Neural cell (in vitro differentiated cells): ENCODE data around the gene HIVEP3. TPM values are rescaled to one million over a fixed set of nuclear protein-coding genes. Genes with fewer than 3 reads are reported as not detected.

Experiments
- H2AFZ ChIP-seq: fragments of 200-600, 300-800 bp; sonication (generic), shearing (Covaris generic); 2 replicates; pipeline ENCODE4 v1.6.0; 2014; ENCODE audit warnings: low read depth, mild to moderate bottlenecking, antibody characterized with exemption, low read length, moderate library complexity
- H3F3A ChIP-seq: fragments of 200-600 bp; shearing (Covaris generic); 2 replicates; pipeline ENCODE4 v1.6.1; 2016; ENCODE audit warnings: mild to moderate bottlenecking, moderate library complexity, mixed read lengths, antibody characterized with exemption, low read length; ENCODE audit not compliant: insufficient read depth, poor library complexity, severe bottlenecking
- H3K27ac ChIP-seq: fragments of 200-600, 300-800 bp; sonication (generic), shearing (Covaris generic); 2 replicates; pipeline ENCODE4 v1.5.1; 2014; ENCODE audit warnings: mild to moderate bottlenecking, low read length, moderate library complexity
- H3K27me3 ChIP-seq: fragments of 300-800, 200-600 bp; sonication (generic), shearing (Covaris generic); 2 replicates; pipeline ENCODE4 v1.6.0; 2014; ENCODE audit warnings: mild to moderate bottlenecking, low read depth, low read length, moderate library complexity; ENCODE audit not compliant: insufficient read depth
- H3K36me3 ChIP-seq: fragments of 300-800, 200-600 bp; sonication (generic), shearing (Covaris generic); 2 replicates; pipeline ENCODE4 v1.5.1; 2014; ENCODE audit warnings: mild to moderate bottlenecking, antibody characterized with exemption, low read length, moderate library complexity; ENCODE audit not compliant: insufficient read depth
- H3K4me2 ChIP-seq: fragments of 300-800, 200-600 bp; sonication (generic), shearing (Covaris generic); 2 replicates; pipeline ENCODE4 v1.6.0; 2014; ENCODE audit warnings: mild to moderate bottlenecking, low read length
- H3K4me3 ChIP-seq: fragments of 300-800, 200-600 bp; sonication (generic), shearing (Covaris generic); 2 replicates; pipeline ENCODE4 v1.5.1; 2014; ENCODE audit warnings: mild to moderate bottlenecking, low read length, moderate library complexity
- H3K79me2 ChIP-seq: fragments of 200-600 bp; shearing (Covaris generic); replicated peaks from 2 replicates; pipeline ENCODE4 v1.6.0; 2014; ENCODE audit warnings: mild to moderate bottlenecking, low read length, moderate library complexity; ENCODE audit not compliant: insufficient read depth
- H3K9ac ChIP-seq: fragments of 300-800, 200-600 bp; sonication (generic), shearing (Covaris generic); 2 replicates; pipeline ENCODE4 v1.6.1; 2016; ENCODE audit warnings: mild to moderate bottlenecking, low read length, mixed read lengths
- H3K9me2 ChIP-seq: fragments of 200-600 bp; shearing (Covaris generic); 2 replicates; pipeline ENCODE4 v1.6.1; 2016; ENCODE audit warnings: mild to moderate bottlenecking, low read length, mixed read lengths; ENCODE audit not compliant: insufficient read depth
- H3K9me3 ChIP-seq: fragments of 200-600, 300-800 bp; sonication (generic), shearing (Covaris generic); 2 replicates; pipeline ENCODE4 v1.6.1; 2016; ENCODE audit warnings: mild to moderate bottlenecking, mixed run types, low read length, moderate library complexity, mixed read lengths
- H4K20me1 ChIP-seq: fragments of 200-600 bp; shearing (Covaris generic); 2 replicates; pipeline ENCODE4 v1.6.1; 2016; ENCODE audit warnings: mild to moderate bottlenecking, mixed run types; ENCODE audit not compliant: insufficient read depth
- EP300 ChIP-seq: fragments of 450-650 bp; conservative IDR thresholded peaks from 2 replicates; pipeline ENCODE4 v1.6.1; 2014; ENCODE audit warnings: antibody characterized with exemption, mild to moderate bottlenecking, moderate library complexity; ENCODE audit not compliant: poor library complexity, severe bottlenecking
- EZH2 ChIP-seq: fragments of 200-600, 300-800 bp; shearing (Covaris generic), sonication (generic); IDR thresholded peaks from 2 replicates; pipeline ENCODE4 v1.6.1; 2014; ENCODE audit warnings: antibody characterized with exemption, low read length, borderline replicate concordance, mild to moderate bottlenecking; ENCODE audit not compliant: insufficient read depth, poor library complexity, severe bottlenecking
- MXI1 ChIP-seq: fragments of 450-650 bp; conservative IDR thresholded peaks from 2 replicates; pipeline ENCODE4 v1.6.1; 2014; ENCODE audit warnings: antibody characterized with exemption, mild to moderate bottlenecking; ENCODE audit not compliant: poor library complexity, severe bottlenecking
- POLR2AphosphoS5 ChIP-seq: IDR thresholded peaks from 2 replicates; pipeline ENCODE4 v1.6.1; 2012
- RAD21 ChIP-seq: fragments of 450-650 bp; conservative IDR thresholded peaks from 2 replicates; pipeline ENCODE4 v1.6.1; 2014; ENCODE audit warnings: antibody characterized with exemption, mild to moderate bottlenecking, moderate library complexity
- SMC3 ChIP-seq: fragments of 450-650 bp; conservative IDR thresholded peaks from 2 replicates; pipeline ENCODE4 v1.6.1; 2014; ENCODE audit warnings: antibody characterized with exemption, mild to moderate bottlenecking, moderate library complexity; ENCODE audit not compliant: poor library complexity
- TAF1 ChIP-seq: IDR thresholded peaks from 2 replicates; pipeline ENCODE4 v1.6.1; 2012; ENCODE audit warnings: low read depth
- polyA plus RNA-seq: library from polyadenylated mRNA; depleted of rRNA; stranded (reverse); fragments of >200 nt; gene quantifications from 2 replicates; pipeline ENCODE4 v1.2.3, GENCODE V29; 2014
- TF ChIP-seq, protein P1 (sequence below): fragments of 450-650 bp; IDR thresholded peaks from 2 replicates; pipeline ENCODE4 v1.5.1; 2014; ENCODE audit warnings: antibody characterized with exemption, mild to moderate bottlenecking, moderate library complexity; ENCODE audit not compliant: poor library complexity, severe bottlenecking
- TF ChIP-seq, protein P2 (sequence below): IDR thresholded peaks from 2 replicates; pipeline ENCODE4 v1.6.1; 2012; ENCODE audit warnings: borderline replicate concordance

HIVEP3 gene
- polyA plus RNA-seq, 1 donor from 2014 or later, result 2.6 TPM

DNA sequence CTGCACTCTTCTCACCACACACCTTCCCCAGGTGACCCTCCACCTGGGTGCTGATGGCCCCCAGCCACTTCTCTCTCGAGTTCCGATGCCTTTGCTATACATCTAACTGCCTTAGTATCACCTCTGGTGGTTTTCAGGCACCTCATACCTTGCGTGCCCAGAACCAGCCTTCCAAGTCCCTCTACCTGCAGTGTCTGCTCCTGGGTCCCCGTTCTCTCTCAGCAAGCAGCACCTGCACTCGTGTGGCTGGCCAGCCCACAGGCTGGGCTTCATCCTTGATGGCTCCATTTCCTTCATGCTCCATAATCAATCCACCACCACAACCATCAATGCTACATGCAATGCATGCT, 385.0 kb downstream of the HIVEP3 start:
- H3K27ac ChIP-seq, result no peak overlapping the region
- no peaks in the 10 kb centered on the region for H3K9me2 ChIP-seq
- no peak overlapping the region for H3K4me2 ChIP-seq
- no peak overlapping the region for H3K9ac ChIP-seq
- H4K20me1 ChIP-seq, result no peaks in the 10 kb centered on the region
- H3K27me3 ChIP-seq, result no peaks in the 10 kb centered on the region
- no peaks in the 10 kb centered on the region for H3F3A ChIP-seq
- no peak overlapping the region for H2AFZ ChIP-seq
- no peaks in the 10 kb centered on the region for H3K79me2 ChIP-seq
- no peaks in the 10 kb centered on the region for H3K9me3 ChIP-seq
- no peaks in the 10 kb centered on the region for H3K36me3 ChIP-seq
- TF ChIP-seq TAF1 (no peak), EP300 (no peak), EZH2 (no peak), SMC3 (no peak), RAD21 (no peak), POLR2AphosphoS5 (no peak), MXI1 (no peak)
- TF ChIP-seq, protein P1, sequence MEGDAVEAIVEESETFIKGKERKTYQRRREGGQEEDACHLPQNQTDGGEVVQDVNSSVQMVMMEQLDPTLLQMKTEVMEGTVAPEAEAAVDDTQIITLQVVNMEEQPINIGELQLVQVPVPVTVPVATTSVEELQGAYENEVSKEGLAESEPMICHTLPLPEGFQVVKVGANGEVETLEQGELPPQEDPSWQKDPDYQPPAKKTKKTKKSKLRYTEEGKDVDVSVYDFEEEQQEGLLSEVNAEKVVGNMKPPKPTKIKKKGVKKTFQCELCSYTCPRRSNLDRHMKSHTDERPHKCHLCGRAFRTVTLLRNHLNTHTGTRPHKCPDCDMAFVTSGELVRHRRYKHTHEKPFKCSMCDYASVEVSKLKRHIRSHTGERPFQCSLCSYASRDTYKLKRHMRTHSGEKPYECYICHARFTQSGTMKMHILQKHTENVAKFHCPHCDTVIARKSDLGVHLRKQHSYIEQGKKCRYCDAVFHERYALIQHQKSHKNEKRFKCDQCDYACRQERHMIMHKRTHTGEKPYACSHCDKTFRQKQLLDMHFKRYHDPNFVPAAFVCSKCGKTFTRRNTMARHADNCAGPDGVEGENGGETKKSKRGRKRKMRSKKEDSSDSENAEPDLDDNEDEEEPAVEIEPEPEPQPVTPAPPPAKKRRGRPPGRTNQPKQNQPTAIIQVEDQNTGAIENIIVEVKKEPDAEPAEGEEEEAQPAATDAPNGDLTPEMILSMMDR, result no peak
- TF ChIP-seq, protein P2, sequence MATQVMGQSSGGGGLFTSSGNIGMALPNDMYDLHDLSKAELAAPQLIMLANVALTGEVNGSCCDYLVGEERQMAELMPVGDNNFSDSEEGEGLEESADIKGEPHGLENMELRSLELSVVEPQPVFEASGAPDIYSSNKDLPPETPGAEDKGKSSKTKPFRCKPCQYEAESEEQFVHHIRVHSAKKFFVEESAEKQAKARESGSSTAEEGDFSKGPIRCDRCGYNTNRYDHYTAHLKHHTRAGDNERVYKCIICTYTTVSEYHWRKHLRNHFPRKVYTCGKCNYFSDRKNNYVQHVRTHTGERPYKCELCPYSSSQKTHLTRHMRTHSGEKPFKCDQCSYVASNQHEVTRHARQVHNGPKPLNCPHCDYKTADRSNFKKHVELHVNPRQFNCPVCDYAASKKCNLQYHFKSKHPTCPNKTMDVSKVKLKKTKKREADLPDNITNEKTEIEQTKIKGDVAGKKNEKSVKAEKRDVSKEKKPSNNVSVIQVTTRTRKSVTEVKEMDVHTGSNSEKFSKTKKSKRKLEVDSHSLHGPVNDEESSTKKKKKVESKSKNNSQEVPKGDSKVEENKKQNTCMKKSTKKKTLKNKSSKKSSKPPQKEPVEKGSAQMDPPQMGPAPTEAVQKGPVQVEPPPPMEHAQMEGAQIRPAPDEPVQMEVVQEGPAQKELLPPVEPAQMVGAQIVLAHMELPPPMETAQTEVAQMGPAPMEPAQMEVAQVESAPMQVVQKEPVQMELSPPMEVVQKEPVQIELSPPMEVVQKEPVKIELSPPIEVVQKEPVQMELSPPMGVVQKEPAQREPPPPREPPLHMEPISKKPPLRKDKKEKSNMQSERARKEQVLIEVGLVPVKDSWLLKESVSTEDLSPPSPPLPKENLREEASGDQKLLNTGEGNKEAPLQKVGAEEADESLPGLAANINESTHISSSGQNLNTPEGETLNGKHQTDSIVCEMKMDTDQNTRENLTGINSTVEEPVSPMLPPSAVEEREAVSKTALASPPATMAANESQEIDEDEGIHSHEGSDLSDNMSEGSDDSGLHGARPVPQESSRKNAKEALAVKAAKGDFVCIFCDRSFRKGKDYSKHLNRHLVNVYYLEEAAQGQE, result no peak
- no peak overlapping the region for H3K4me3 ChIP-seq

DNA sequence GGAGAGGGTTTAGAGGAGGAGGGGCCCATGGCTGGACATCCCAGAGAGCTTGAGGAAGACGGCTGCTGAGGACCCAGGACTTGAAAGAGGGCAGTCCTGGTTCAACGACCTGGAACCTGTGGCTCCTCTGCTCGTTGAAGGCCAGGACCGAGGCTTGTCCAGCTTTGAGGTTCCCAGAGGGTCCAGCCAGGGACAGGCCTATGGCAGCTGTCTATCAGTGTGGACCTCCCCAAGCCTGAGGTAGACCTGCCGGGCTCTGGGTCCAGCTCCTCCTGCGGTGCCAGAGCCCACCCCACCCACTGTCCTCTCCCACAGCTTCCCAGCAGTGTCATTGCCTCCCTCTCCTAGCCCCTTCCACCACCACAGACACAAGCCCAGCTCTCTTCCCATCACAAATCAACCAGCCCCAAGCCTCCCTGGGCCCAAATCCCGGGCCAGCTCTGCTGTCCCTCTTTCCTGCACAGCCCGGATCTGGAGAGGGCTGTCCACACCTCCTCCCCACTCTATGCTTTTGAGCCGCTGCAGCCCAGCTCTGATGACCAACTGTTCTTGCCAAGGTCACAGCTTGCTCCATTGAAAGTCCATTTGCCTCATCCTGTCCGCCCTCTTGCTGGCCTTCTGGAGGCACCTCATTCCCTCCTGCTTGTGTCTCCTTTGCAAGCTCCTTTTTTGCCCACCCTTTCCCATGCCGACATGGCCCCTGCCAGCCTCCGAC, 385.5 kb downstream of the HIVEP3 start:
- H3K27ac ChIP-seq, result no peak overlapping the region
- no peaks in the 10 kb centered on the region for H3F3A ChIP-seq
- H3K9me2 ChIP-seq, result no peaks in the 10 kb centered on the region
- no peaks in the 10 kb centered on the region for H4K20me1 ChIP-seq
- no peak for TF ChIP-seq RAD21
- TF ChIP-seq, protein P2, result no peak
- no peak for TF ChIP-seq SMC3
- TF ChIP-seq POLR2AphosphoS5, result no peak
- TF ChIP-seq MXI1, result no peak
- no peak for TF ChIP-seq EP300
- TF ChIP-seq EZH2, result no peak
- TF ChIP-seq TAF1, result no peak
- TF ChIP-seq, protein P1, result no peak
- no peak overlapping the region for H3K4me2 ChIP-seq
- no peaks in the 10 kb centered on the region for H3K79me2 ChIP-seq
- no peaks in the 10 kb centered on the region for H3K27me3 ChIP-seq
- no peak overlapping the region for H3K9ac ChIP-seq
- no peaks in the 10 kb centered on the region for H3K9me3 ChIP-seq
- H3K36me3 ChIP-seq, result no peaks in the 10 kb centered on the region
- H2AFZ ChIP-seq, result no peak overlapping the region
- H3K4me3 ChIP-seq, result no peak overlapping the region
